ENCODE measurements around the gene RNF213. TPM values are rescaled to one million over a fixed set of nuclear protein-coding genes. Genes with fewer than 3 reads are reported as not detected.

The RNF213 gene
- polyA plus RNA-seq, 1 of the 3 experiments (the other 2 are of a cell fraction), result 57.5 TPM

DNA sequence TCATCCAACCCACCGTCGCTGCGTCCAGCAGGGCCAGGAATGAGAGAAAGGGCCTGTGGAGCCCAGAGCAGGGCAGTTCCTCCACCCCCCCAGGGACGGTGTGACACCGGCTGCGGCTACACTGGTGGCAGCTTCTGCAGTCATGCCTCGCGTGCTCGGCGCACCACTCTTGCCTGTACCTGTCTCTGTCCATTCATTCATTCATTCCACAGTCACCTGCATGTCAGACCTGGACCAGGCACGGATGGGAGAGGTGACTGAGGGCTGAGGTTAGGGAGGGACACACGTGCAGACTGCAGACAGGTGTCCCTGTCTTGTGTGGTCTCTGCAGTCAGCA lies 181.6 kb downstream of the RNF213 start:
- Histone ChIP-seq H3K9me2 (no peaks in the 10 kb centered on the region), H3K9ac (no peak overlapping the region), H3F3A (replicated peaks; ENCODE audit: insufficient read depth) (no peaks in the 10 kb centered on the region), H3K27me3 (ENCODE audit: insufficient read depth) (no peaks in the 10 kb centered on the region), H3K4me3 (ENCODE audit: low read depth in 2 of 2, low read length in 1 of 2) (no peak overlapping the region), H3K9me3 (no peaks in the 10 kb centered on the region), H3K4me2 (no peak overlapping the region), H3K4me1 (ENCODE audit: control insufficient read depth in 1 of 2, insufficient read depth in 2 of 2, low read depth in 1 of 2, low read length in 1 of 2) (peaks cover 0 to 10% of the 10 kb centered on the region in 2 experiments; a peak in 1 of 4 replicates), H3K36me3 (replicated peaks in 1 of 2; ENCODE audit: control insufficient read depth in 1 of 2, insufficient read depth in 2 of 2, low read length in 1 of 2) (no peaks in the 10 kb centered on the region), H2AFZ (ENCODE audit: low read depth) (no peak overlapping the region), H4K20me1 (ENCODE audit: insufficient read depth) (peaks cover 17% of the 10 kb centered on the region), H3K27ac (ENCODE audit: low read depth in 2 of 2, low read length in 1 of 2) (no peak overlapping the region), H3K79me2 (ENCODE audit: insufficient read depth) (no peaks in the 10 kb centered on the region)
- POLR2A ChIA-PET, result interaction anchor here (1.2 to 1.6 kb wide), 2 partner anchors 12 to 14 kb away, joined by 3 to 7 read pairs; no protein-coding TSS in a partner anchor
- CTCF ChIA-PET, result interaction anchor here (1.0 to 1.5 kb wide), 4 partner anchors 9 to 539 kb away, joined by 3 to 6 read pairs (median 4); no protein-coding TSS in a partner anchor
- no peak for DNase-seq
- TF ChIP-seq JUND (IDR thresholded peaks at IDR 0.05) (no peak), TCF12 (IDR thresholded peaks at IDR 0.05) (no peak), NRF1 (IDR thresholded peaks at IDR 0.05; ENCODE audit: low read depth, low read length) (no peak), FOXJ3 (CRISPR knock-in tag; IDR thresholded peaks at IDR 0.05) (no peak), FOXM1 (IDR thresholded peaks at IDR 0.05; ENCODE audit: low read depth) (no peak), SMC3 (IDR thresholded peaks at IDR 0.05; ENCODE audit: low read depth, low read length) (no peak), YY1 (IDR thresholded peaks at IDR 0.05; ENCODE audit: low read depth) (no peak), SIN3A (IDR thresholded peaks at IDR 0.05; ENCODE audit: borderline replicate concordance, low read depth, low read length) (no peak), GATA2 (CRISPR knock-in tag; IDR thresholded peaks at IDR 0.05) (no peak), USF1 (IDR thresholded peaks at IDR 0.05; ENCODE audit: borderline replicate concordance, low read depth) (no peak), GABPA (IDR thresholded peaks at IDR 0.05; ENCODE audit: low read depth) (no peak), FOSL2 (IDR thresholded peaks at IDR 0.05; ENCODE audit: borderline replicate concordance, low read depth) (no peak), PBX3 (IDR thresholded peaks at IDR 0.05) (no peak), MXI1 (IDR thresholded peaks at IDR 0.05; ENCODE audit: low read depth, low read length) (no peak), CHD2 (IDR thresholded peaks at IDR 0.05; ENCODE audit: low read length, partially characterized antibody) (no peak), RXRA (IDR thresholded peaks at IDR 0.05; ENCODE audit: borderline replicate concordance, low read depth) (no peak), CTCF (IDR thresholded peaks at IDR 0.05) (no peak)
- TF ChIP-seq, protein P1, sequence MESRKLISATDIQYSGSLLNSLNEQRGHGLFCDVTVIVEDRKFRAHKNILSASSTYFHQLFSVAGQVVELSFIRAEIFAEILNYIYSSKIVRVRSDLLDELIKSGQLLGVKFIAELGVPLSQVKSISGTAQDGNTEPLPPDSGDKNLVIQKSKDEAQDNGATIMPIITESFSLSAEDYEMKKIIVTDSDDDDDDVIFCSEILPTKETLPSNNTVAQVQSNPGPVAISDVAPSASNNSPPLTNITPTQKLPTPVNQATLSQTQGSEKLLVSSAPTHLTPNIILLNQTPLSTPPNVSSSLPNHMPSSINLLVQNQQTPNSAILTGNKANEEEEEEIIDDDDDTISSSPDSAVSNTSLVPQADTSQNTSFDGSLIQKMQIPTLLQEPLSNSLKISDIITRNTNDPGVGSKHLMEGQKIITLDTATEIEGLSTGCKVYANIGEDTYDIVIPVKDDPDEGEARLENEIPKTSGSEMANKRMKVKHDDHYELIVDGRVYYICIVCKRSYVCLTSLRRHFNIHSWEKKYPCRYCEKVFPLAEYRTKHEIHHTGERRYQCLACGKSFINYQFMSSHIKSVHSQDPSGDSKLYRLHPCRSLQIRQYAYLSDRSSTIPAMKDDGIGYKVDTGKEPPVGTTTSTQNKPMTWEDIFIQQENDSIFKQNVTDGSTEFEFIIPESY (IDR thresholded peaks at IDR 0.05; ENCODE audit: borderline replicate concordance, low read depth), result no peak
- TF ChIP-seq, protein P2, sequence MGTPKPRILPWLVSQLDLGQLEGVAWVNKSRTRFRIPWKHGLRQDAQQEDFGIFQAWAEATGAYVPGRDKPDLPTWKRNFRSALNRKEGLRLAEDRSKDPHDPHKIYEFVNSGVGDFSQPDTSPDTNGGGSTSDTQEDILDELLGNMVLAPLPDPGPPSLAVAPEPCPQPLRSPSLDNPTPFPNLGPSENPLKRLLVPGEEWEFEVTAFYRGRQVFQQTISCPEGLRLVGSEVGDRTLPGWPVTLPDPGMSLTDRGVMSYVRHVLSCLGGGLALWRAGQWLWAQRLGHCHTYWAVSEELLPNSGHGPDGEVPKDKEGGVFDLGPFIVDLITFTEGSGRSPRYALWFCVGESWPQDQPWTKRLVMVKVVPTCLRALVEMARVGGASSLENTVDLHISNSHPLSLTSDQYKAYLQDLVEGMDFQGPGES (IDR thresholded peaks at IDR 0.05; ENCODE audit: low read depth, low read length), result no peak
- WGBS (ENCODE audit: low lambda C conversion rate), result 77% methylated on average over 12 of the region's 12 CpGs

Data from SK-N-SH (cell line).